MM.1S (cell line): ENCODE results near the gene ALKBH8.

Source experiments
- DNase-seq: peaks from one replicate; pipeline ENCODE4 v3.0.0-alpha.2; 2015
- H2AFZ ChIP-seq: fragments of 300-600 bp; sonication (generic); 2 replicates; pipeline ENCODE4 v1.6.0; 2016; ENCODE audit warnings: antibody characterized with exemption, low read length
- H3F3A ChIP-seq: fragments of 300-600 bp; sonication (generic); 2 replicates; pipeline ENCODE4 v1.6.1; 2016; ENCODE audit warnings: mild to moderate bottlenecking, antibody characterized with exemption, low read length, moderate library complexity, mixed read lengths; ENCODE audit not compliant: insufficient read depth
- H3K27ac ChIP-seq: fragments of 300-600 bp; sonication (generic); 2 replicates; pipeline ENCODE4 v1.5.1; 2016; ENCODE audit warnings: mild to moderate bottlenecking, low read length
- H3K27me3 ChIP-seq: fragments of 300-600 bp; sonication (generic); replicated peaks from 2 replicates; pipeline ENCODE4 v1.6.0; 2016; ENCODE audit warnings: low read length; ENCODE audit not compliant: insufficient read depth
- H3K36me3 ChIP-seq: fragments of 300-600 bp; sonication (generic); replicated peaks from 2 replicates; pipeline ENCODE4 v1.6.1; 2016; ENCODE audit warnings: mild to moderate bottlenecking, low read length, mixed read lengths; ENCODE audit not compliant: insufficient read depth
- H3K4me1 ChIP-seq: fragments of 300-600 bp; sonication (generic); 2 replicates; pipeline ENCODE4 v1.6.1; 2016; ENCODE audit warnings: low read length, mixed read lengths
- H3K4me2 ChIP-seq: fragments of 300-600 bp; sonication (generic); 2 replicates; pipeline ENCODE4 v1.6.0; 2016; ENCODE audit warnings: low read depth, low read length
- H3K4me3 ChIP-seq: fragments of 300-600 bp; sonication (generic); 2 replicates; pipeline ENCODE4 v1.5.1; 2016; ENCODE audit warnings: low read length, mixed read lengths
- H3K79me2 ChIP-seq: fragments of 300-600 bp; sonication (generic); 2 replicates; pipeline ENCODE4 v1.6.1; 2016; ENCODE audit warnings: mixed run types, low read length, mixed read lengths
- H3K9ac ChIP-seq: fragments of 300-600 bp; sonication (generic); 2 replicates; pipeline ENCODE4 v1.6.1; 2016; ENCODE audit warnings: low read length, mixed read lengths
- H3K9me2 ChIP-seq: fragments of 300-600 bp; sonication (generic); replicated peaks from 2 replicates; pipeline ENCODE4 v1.6.1; 2016; ENCODE audit warnings: mild to moderate bottlenecking, low read length, mixed read lengths; ENCODE audit not compliant: insufficient read depth
- H3K9me3 ChIP-seq: fragments of 300-600 bp; sonication (generic); replicated peaks from 2 replicates; pipeline ENCODE4 v1.6.1; 2016; ENCODE audit warnings: mild to moderate bottlenecking, low read length, mixed read lengths; ENCODE audit not compliant: insufficient read depth
- H4K20me1 ChIP-seq: fragments of 300-600 bp; sonication (generic); 2 replicates; pipeline ENCODE4 v1.6.1; 2016; ENCODE audit warnings: mild to moderate bottlenecking, low read length, moderate library complexity, mixed read lengths; ENCODE audit not compliant: insufficient read depth
- EZH2 ChIP-seq: fragments of 300-600 bp; sonication (generic); optimal IDR thresholded peaks from 2 replicates; pipeline ENCODE3; 2017; ENCODE audit warnings: low read depth, mild to moderate bottlenecking, antibody characterized with exemption, low read length, mixed read lengths
- EZH2phosphoT487 ChIP-seq: fragments of 300-600 bp; sonication (generic); IDR thresholded peaks from 2 replicates; pipeline ENCODE4 v1.6.1; 2018; ENCODE audit warnings: antibody characterized with exemption, low read length
- TF ChIP-seq, protein P1 (sequence below): fragments of 300-600 bp; sonication (generic); IDR thresholded peaks from 2 replicates; pipeline ENCODE4 v1.5.1; 2016; ENCODE audit warnings: antibody characterized with exemption, low read length, mixed read lengths

ALKBH8 gene

DNA sequence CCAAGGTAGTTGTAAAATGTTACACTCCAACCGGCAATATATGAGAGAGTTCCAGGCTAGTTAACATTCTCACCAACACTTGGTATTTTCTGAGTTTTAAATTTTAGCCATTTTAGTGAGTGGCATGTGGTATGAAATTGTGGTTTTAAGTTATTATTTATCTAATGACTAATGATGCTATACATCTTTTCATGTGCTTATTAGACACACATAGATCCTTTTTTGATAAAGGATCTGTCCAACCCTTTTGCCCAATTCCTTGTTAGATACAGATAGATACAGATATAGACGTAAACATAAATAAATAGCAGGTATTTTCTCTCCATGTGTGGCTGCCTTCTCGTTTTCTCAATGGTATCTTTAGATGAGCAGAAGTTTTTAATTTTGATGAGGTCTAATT, 39.3 kb downstream of the ALKBH8 start:
- no peak for TF ChIP-seq EZH2
- TF ChIP-seq, protein P1, sequence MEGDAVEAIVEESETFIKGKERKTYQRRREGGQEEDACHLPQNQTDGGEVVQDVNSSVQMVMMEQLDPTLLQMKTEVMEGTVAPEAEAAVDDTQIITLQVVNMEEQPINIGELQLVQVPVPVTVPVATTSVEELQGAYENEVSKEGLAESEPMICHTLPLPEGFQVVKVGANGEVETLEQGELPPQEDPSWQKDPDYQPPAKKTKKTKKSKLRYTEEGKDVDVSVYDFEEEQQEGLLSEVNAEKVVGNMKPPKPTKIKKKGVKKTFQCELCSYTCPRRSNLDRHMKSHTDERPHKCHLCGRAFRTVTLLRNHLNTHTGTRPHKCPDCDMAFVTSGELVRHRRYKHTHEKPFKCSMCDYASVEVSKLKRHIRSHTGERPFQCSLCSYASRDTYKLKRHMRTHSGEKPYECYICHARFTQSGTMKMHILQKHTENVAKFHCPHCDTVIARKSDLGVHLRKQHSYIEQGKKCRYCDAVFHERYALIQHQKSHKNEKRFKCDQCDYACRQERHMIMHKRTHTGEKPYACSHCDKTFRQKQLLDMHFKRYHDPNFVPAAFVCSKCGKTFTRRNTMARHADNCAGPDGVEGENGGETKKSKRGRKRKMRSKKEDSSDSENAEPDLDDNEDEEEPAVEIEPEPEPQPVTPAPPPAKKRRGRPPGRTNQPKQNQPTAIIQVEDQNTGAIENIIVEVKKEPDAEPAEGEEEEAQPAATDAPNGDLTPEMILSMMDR: no peak
- H3K9me3 ChIP-seq: no peaks in the 10 kb centered on the region
- H3K9ac ChIP-seq: no peak overlapping the region
- no peaks in the 10 kb centered on the region for H3F3A ChIP-seq
- H3K4me3 ChIP-seq: no peak overlapping the region
- H4K20me1 ChIP-seq: no peaks in the 10 kb centered on the region
- no peak overlapping the region for H3K4me2 ChIP-seq
- H3K36me3 ChIP-seq: no peaks in the 10 kb centered on the region; the same call in 1 of the 2 replicates
- H3K4me1 ChIP-seq: no peaks in the 10 kb centered on the region
- H3K9me2 ChIP-seq: no peaks in the 10 kb centered on the region
- DNase-seq: no peak
- no peaks in the 10 kb centered on the region for H3K79me2 ChIP-seq
- H2AFZ ChIP-seq: no peak overlapping the region
- H3K27ac ChIP-seq: no peak overlapping the region
- H3K27me3 ChIP-seq: no peaks in the 10 kb centered on the region

DNA sequence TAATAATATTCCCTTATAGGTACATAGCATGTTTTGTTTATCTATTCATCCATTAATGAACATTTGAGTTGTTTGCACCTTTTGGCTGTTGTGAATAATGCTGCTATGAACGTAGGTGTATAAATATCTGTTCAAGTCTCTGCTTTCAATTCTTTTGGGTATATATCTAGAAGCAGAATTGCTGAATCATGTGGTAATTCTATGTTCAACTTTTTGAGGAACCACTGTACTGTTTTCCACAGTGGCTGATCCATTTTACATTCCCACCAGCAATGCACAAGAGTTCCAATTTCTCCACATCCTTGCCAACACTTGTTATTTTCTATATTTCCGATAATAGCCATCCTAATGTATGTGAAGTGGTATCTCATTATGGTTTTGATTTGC, 56.7 kb downstream of the ALKBH8 start:
- TF ChIP-seq EZH2phosphoT487: no peak
- TF ChIP-seq EZH2: no peak
- TF ChIP-seq, protein P1: no peak
- no peak overlapping the region for H3K4me3 ChIP-seq
- H3K27ac ChIP-seq: no peak overlapping the region
- no peaks in the 10 kb centered on the region for H3K36me3 ChIP-seq
- H4K20me1 ChIP-seq: no peaks in the 10 kb centered on the region
- no peak for DNase-seq
- no peaks in the 10 kb centered on the region for H3K4me1 ChIP-seq
- no peaks in the 10 kb centered on the region for H3K79me2 ChIP-seq
- no peaks in the 10 kb centered on the region for H3K9me3 ChIP-seq
- H3F3A ChIP-seq: no peaks in the 10 kb centered on the region
- H3K9ac ChIP-seq: no peak overlapping the region
- H3K9me2 ChIP-seq: no peaks in the 10 kb centered on the region
- H2AFZ ChIP-seq: no peak overlapping the region
- no peaks in the 10 kb centered on the region for H3K27me3 ChIP-seq
- H3K4me2 ChIP-seq: no peak overlapping the region

GRCh38 chr11:107508201-107508857, 57.2 kb downstream of the ALKBH8 start:
- no peaks in the 10 kb centered on the region for H3F3A ChIP-seq
- no peaks in the 10 kb centered on the region for H3K4me1 ChIP-seq
- no peak for TF ChIP-seq EZH2
- TF ChIP-seq, protein P1: no peak
- no peak for TF ChIP-seq EZH2phosphoT487
- H3K27ac ChIP-seq: no peak overlapping the region
- no peaks in the 10 kb centered on the region for H3K27me3 ChIP-seq
- DNase-seq: no peak
- no peak overlapping the region for H3K4me3 ChIP-seq
- no peak overlapping the region for H3K9ac ChIP-seq
- no peaks in the 10 kb centered on the region for H3K9me3 ChIP-seq
- no peaks in the 10 kb centered on the region for H3K79me2 ChIP-seq
- no peaks in the 10 kb centered on the region for H3K9me2 ChIP-seq
- H3K4me2 ChIP-seq: no peak overlapping the region
- no peak overlapping the region for H2AFZ ChIP-seq
- no peaks in the 10 kb centered on the region for H4K20me1 ChIP-seq
- no peaks in the 10 kb centered on the region for H3K36me3 ChIP-seq
